OCI-LY7 (cell line): ENCODE results near the gene STXBP1.

Experiments used
- CTCF ChIP-seq: fragments of 200-600 bp; sonication (generic); conservative IDR thresholded peaks from 2 replicates; pipeline ENCODE4 v1.5.1; 2014; ENCODE audit warnings: mild to moderate bottlenecking, antibody characterized with exemption, low read length, moderate library complexity, mixed read lengths
- EZH2phosphoT487 ChIP-seq: fragments of 200-600 bp; sonication (generic); IDR thresholded peaks from 2 replicates; pipeline ENCODE4 v1.6.1; 2018; ENCODE audit warnings: low read depth, borderline replicate concordance, mild to moderate bottlenecking, mixed run types, antibody characterized with exemption, low read length, moderate library complexity, mixed read lengths

- no peak for TF ChIP-seq CTCF
- no peak for TF ChIP-seq EZH2phosphoT487
These were observed 102.9 kb downstream of the STXBP1 start for GRCh38 chr9:127714951-127715469.
